Measurements from ENCODE around the gene TAS1R3.

TAS1R3 gene

GRCh38 chr1:1296070-1297061, 34.7 kb upstream of the TAS1R3 start:
- no peaks in the 10 kb centered on the region for H3K36me3 ChIP-seq (replicated peaks; ENCODE audit: low read depth, low read length)
- H3K4me2 ChIP-seq (ENCODE audit: low read length): no peak overlapping the region
- no peak overlapping the region for H3K27ac ChIP-seq (ENCODE audit: low read length)
- no peaks in the 10 kb centered on the region for H3K79me2 ChIP-seq (ENCODE audit: low read length)
- H4K20me1 ChIP-seq (ENCODE audit: insufficient read depth, low read length): no peaks in the 10 kb centered on the region
- H2AFZ ChIP-seq (ENCODE audit: low read depth, low read length): no peak overlapping the region
- H3K27me3 ChIP-seq (ENCODE audit: low read depth, low read length): no peaks in the 10 kb centered on the region
- H3K9me3 ChIP-seq (ENCODE audit: insufficient read depth, low read length): no peaks in the 10 kb centered on the region
- no peak for TF ChIP-seq CTCF (IDR thresholded peaks at IDR 0.05; ENCODE audit: low read depth, low read length)
- no peak for TF ChIP-seq EZH2phosphoT487 (IDR thresholded peaks at IDR 0.05; ENCODE audit: low read depth)
- H3K4me1 ChIP-seq (ENCODE audit: low read length): no peaks in the 10 kb centered on the region
- H3K9ac ChIP-seq (ENCODE audit: low read length): no peak overlapping the region
- H3K4me3 ChIP-seq (ENCODE audit: low read length): no peak overlapping the region

GRCh38 chr1:1297802-1298424, 33.2 kb upstream of the TAS1R3 start:
- Histone ChIP-seq H3K27me3 (ENCODE audit: low read depth, low read length) (no peaks in the 10 kb centered on the region), H3K36me3 (replicated peaks; ENCODE audit: low read depth, low read length) (no peaks in the 10 kb centered on the region), H3K9me3 (ENCODE audit: insufficient read depth, low read length) (no peaks in the 10 kb centered on the region), H3K27ac (ENCODE audit: low read length) (no peak overlapping the region), H3K4me2 (ENCODE audit: low read length) (no peak overlapping the region), H3K79me2 (ENCODE audit: low read length) (no peaks in the 10 kb centered on the region), H3K4me1 (ENCODE audit: low read length) (no peaks in the 10 kb centered on the region), H3K4me3 (ENCODE audit: low read length) (no peak overlapping the region), H4K20me1 (ENCODE audit: insufficient read depth, low read length) (0 out of 2 replicates have a peak, but pooled peaks cover 3% of the 10 kb centered on the region), H2AFZ (ENCODE audit: low read depth, low read length) (no peak overlapping the region), H3K9ac (ENCODE audit: low read length) (no peak overlapping the region)
- no peak for TF ChIP-seq CTCF (IDR thresholded peaks at IDR 0.05; ENCODE audit: low read depth, low read length)
- TF ChIP-seq EZH2phosphoT487 (IDR thresholded peaks at IDR 0.05; ENCODE audit: low read depth): no peak

GRCh38 chr1:1298861-1299685, 32.0 kb upstream of the TAS1R3 start:
- H3K4me1 ChIP-seq (ENCODE audit: low read length): no peaks in the 10 kb centered on the region
- H3K27ac ChIP-seq (ENCODE audit: low read length): no peak overlapping the region
- TF ChIP-seq EZH2phosphoT487 (IDR thresholded peaks at IDR 0.05; ENCODE audit: low read depth) (no peak), CTCF (IDR thresholded peaks at IDR 0.05; ENCODE audit: low read depth, low read length) (no peak)
- no peak overlapping the region for H3K4me2 ChIP-seq (ENCODE audit: low read length)
- no peak overlapping the region for H3K9ac ChIP-seq (ENCODE audit: low read length)
- H3K79me2 ChIP-seq (ENCODE audit: low read length): no peaks in the 10 kb centered on the region
- H2AFZ ChIP-seq (ENCODE audit: low read depth, low read length): no peak overlapping the region
- H3K4me3 ChIP-seq (ENCODE audit: low read length): no peak overlapping the region
- no peaks in the 10 kb centered on the region for H3K36me3 ChIP-seq (replicated peaks; ENCODE audit: low read depth, low read length)
- 0 out of 2 replicates have a peak, but pooled peaks cover 3% of the 10 kb centered on the region for H4K20me1 ChIP-seq (ENCODE audit: insufficient read depth, low read length)
- H3K27me3 ChIP-seq (ENCODE audit: low read depth, low read length): no peaks in the 10 kb centered on the region
- H3K9me3 ChIP-seq (ENCODE audit: insufficient read depth, low read length): no peaks in the 10 kb centered on the region

Data from OCI-LY3 (cell line).